GM12874 (cell line): ENCODE results near the gene EPHB2.

Experiments used
- TF ChIP-seq, protein P1 (sequence below): IDR thresholded peaks from 2 replicates; pipeline ENCODE4 v1.5.1; 2011; ENCODE audit warnings: low read depth, mild to moderate bottlenecking, control low read depth, low read length, moderate library complexity; ENCODE audit not compliant: insufficient read depth

Gene EPHB2

DNA sequence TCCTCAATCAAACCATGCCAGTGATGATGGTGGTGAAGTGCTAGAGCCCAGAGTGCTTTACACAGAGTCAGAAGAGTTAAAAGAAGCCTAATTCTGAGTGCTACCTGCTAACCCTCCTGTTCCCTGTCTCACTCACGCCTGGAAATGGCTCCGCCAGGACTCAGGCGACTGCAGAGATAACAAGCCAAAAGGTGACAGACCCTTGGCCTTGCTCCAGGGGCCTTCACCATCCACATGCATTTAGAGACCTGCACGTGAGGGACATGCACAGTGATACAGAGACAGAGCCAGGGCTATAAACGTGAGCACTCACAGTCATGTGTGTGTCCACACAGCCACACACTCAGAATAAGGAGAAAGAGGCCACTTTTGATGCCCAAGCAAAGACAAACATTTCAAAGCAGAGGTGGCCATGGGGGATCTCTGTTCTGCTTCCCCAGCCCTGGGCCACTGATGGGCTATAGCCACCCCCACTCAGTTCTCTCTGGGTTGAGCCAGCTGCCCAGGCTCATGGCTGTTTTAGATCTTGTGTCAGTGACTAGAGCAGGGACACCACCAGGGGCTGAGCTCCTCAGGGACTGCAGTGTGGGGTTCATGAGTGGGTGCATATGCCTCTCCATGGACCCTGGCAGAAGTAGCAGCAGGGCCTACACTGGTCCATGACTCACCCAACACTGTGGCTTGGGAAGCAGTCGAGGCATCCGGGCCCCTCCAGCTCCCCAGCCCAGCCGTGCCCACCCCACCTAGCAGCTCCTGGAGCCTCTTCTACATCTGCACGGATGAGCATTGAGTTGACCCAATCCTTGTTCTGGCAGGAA is 117.2 kb downstream of the EPHB2 start:
- TF ChIP-seq, protein P1, sequence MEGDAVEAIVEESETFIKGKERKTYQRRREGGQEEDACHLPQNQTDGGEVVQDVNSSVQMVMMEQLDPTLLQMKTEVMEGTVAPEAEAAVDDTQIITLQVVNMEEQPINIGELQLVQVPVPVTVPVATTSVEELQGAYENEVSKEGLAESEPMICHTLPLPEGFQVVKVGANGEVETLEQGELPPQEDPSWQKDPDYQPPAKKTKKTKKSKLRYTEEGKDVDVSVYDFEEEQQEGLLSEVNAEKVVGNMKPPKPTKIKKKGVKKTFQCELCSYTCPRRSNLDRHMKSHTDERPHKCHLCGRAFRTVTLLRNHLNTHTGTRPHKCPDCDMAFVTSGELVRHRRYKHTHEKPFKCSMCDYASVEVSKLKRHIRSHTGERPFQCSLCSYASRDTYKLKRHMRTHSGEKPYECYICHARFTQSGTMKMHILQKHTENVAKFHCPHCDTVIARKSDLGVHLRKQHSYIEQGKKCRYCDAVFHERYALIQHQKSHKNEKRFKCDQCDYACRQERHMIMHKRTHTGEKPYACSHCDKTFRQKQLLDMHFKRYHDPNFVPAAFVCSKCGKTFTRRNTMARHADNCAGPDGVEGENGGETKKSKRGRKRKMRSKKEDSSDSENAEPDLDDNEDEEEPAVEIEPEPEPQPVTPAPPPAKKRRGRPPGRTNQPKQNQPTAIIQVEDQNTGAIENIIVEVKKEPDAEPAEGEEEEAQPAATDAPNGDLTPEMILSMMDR: no peak

DNA sequence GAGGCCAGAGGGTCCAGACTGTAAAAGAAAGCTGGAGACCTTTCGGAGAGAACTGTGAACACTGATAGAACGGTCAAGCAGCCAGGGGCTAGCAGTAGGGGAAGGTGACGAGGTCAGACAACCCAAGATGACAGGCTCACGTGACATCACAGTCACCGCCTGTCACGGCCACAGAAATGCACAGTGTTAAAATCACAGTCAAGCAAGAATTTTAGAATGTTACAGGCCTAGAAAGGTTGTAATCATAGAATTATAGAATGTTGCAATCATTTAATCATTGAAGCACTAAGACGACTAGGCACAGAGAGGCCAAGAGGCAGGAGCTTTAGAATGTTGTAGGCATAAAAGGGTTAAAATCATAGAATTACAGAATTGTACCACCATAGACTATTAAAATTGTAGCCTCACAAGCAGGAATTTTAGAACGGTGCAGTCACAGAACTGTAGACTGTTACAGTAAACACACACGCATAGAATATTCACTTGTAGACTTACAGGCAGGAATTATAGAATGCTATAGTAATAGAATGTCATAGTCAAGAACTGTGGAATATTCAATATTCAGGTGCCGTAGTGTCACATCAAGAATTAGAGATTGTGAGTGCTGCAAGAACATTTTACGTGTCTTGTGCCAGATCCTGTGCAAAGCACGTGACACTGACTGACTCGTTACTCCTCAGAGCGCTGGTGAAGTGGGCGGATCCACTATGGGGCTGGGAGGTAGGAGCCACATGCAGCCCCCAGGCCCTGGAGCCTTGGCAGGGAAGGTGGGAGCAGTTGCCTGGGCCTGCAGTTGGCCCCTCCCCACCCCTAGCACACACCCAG is 118.1 kb downstream of the EPHB2 start:
- TF ChIP-seq, protein P1: no peak

DNA sequence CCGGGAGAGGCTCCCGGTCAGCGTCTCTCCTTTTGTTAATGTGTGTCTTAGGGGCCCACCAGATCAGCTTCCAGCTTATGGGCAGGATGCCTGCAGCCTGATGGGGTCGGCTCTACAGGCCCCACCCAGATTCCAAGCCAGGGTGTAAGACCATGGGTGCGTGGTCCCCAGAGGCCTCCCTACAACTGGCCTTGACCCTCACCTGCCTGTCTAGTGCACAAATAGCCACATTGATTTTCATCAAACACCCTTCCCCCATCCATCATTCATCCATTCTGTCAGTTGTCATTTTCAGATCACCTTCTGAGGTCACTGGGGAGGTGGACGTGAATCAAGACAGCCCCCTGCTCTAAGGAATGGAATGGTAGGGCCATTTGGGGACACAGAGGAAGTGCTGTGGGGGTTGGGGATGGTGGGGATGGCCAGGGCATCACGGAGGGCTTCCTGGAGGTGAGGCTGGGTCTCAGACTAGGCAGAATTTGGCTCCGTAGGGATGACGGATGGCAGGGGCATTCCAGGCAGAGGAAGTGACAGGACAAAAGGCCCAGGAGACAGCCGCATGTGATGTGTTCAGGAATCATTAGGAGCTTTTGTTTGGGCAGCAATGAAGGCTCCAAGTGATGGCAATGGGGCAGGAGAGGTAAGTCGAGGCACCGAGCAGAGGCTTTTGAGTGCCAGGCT is 118.8 kb downstream of the EPHB2 start:
- TF ChIP-seq, protein P1: no peak

DNA sequence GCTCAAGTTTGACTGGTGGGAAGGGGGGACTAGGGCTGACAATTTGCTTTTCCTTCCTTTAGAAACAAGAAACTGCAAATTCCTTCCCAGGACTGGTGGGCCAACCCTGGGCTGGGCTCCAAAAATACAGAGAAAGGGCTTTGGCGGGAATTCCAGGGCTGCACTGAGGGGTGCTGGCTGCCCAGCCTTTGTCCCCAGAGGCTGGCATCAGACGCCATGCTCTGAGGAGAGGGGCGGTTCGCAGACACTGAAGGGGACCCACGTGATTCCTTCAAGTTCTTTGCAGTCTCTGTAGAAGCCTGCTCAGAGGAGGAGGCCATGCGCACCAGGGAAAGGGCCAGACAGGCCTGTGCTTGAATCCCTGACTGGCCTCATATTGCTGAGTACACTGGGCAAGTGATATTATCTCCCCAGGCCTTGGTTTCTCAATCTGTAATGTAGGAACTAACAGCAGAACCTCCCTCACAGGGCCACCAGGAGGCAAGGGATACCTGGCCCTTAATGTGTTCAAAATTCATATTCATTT is 119.5 kb downstream of the EPHB2 start:
- TF ChIP-seq, protein P1: no peak

DNA sequence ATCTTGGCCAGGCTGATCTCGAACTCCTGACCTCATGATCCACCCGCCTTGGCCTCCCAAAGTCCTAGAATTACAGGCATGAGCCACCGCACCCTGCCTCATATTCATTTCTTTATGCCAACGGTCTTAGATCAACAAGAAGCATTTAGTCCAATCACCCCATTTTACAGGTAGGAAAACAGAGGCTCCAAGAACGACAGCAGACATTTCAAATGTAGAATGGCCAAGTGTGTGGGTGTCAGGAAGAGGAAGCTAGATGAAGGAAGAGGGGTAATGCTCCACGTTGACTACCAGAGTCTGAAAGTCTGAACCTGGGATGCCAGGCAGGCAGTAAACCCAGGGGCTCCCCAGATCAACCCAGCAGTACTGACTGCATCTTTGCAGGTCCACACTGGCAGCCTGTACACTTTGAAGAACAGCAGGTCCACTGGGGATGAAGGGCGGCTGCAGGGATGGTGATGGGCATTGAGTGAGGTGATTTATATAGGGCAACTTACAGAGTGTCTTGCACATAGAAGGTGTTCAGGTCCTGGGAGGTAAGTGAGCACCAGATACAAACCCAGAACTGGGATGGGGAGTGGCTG is 120.2 kb downstream of the EPHB2 start:
- TF ChIP-seq, protein P1: no peak

DNA sequence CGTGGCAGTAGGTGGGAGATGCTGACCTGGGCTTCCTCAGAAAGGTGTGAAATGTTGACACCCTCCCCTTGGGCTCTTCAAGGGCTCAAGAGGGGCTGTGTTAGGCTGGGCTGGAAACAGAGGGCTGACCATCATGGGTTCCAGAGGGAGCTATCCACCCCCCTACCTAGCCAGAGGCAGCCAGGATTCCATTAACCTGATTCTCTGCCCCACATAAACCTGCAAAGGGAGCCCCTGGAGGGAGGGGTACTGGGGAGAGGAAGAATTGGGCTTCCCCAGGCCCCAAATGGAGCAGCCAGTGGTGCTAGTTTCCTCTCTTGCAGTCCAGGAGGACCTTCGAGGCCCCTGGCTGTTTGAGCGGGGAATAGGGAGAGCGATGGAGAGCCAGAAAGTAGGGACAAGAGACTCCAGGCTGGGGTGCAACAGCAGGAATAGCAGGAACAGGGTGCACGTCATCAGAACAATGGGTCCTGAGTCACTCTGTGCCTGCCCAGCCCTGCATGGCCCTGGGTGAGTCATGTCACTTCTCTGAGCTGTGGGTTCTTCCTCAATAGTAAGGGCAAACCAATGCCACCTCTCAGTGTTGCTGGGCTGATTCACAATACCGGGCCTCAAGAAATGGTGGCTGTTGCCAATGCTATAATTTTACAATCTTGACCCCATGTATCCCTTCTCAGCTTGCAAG is 121.2 kb downstream of the EPHB2 start:
- TF ChIP-seq, protein P1: no peak
